Measurements from ENCODE around the gene LONP2.
"Not testable (repeated sequence)": the region's sequence is repeated elsewhere in the genome, so short reads cannot be mapped to it uniquely, and the experiment has no call there.

Gene LONP2

GRCh38 chr16:48372744-48373143, 128.6 kb downstream of the LONP2 start:
- DNase-seq: no peak

DNA sequence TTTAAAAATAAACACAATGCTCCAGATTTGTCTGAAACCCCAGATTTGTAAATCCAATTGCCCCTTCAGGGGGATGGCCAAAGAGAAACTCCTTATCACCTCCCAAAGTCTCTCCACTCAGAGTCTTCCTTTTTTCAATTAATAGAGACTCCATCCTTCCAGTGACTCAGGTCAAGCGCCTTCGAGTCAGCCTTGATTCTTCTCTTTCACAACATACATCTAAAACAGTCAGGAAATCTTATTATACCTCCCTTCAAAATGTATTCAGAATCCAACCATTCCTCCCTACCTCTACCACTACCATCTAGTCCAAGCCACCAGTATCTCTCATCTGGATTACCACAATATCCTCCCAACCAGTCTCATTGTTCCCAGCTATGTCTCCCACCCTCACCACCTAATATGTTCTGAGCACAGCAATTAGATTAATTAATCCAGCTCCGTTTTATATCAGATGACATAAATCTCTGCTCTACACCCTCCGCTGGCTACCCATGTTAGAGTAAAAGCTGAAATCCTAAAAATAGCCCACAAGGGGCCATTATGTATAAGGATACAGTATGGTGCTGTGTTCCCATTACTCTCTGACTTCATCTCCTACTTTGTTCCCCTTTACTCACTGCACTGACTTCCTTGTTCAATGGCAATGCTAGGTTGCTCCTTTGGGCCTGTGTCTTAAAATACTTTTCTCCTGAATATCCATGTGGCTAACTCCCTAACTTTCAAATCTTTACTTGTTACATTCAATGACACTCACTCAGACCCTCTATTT, 129.3 kb downstream of the LONP2 start:
- no peak for DNase-seq

- DNase-seq: no peak
Measured at GRCh38 chr16:48374255-48374654, 130.2 kb downstream of the LONP2 start.

- DNase-seq: not testable (repeated sequence)
Measured at GRCh38 chr16:48377301-48377700, 133.2 kb downstream of the LONP2 start.

DNA sequence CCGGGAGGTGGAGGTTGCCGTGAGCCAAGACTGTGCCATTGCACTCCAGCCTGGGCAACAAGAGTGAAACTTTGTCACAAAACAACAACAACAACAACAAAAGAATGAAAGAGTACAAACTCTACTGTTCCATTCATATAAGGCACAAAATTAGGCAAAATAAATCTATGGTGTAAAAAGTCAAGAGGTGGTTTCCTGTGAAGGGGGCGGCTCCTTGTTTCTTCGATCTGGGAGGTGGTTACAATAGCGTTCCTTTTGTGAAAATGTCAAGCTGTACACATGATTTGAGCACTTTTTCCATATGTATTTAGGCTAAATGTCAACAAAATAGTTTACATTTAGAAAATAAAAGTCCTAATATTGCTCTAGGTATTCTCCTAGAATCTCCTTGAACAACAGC, 134.2 kb downstream of the LONP2 start:
- no peak for DNase-seq

DNA sequence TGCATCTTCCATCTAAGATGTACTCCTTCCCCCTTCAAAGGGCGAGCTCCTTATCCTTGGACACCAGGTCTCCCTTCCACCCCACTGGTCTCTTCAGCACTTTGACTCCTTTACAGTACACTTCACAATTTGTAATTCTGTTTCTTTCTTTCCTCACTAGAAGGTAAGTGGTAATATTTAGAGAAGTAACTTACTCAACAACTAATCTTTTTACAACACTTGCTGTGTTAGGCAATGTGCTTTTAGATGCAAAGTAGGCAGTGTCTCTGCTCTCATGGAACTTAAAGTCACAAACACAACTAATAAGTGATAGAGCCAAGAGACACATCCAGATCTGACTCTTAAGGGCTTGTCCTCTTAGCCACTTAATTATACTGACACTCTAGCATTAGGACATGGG, 134.7 kb downstream of the LONP2 start:
- no peak for DNase-seq

GRCh38 chr16:48381201-48381600, 137.1 kb downstream of the LONP2 start:
- no peak for DNase-seq

DNA sequence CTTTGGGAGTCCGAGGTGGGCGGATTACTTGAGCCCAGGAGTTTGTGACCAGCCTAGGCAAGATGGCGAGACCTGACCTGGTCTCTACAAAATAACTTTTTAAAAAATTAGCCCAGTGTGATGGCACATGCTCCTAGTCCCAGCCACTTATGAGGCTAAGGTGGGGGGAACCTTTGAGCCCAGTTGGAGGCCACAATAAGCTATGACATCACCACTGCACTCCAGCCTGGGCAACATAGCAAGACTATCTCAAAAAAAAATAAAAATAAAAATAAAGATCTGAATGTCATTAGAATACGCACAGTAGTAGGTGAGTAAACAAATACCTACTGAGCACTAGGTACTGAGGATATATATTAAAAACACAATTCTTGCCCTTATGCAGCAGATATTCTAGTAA, 138.0 kb downstream of the LONP2 start:
- DNase-seq: no peak

DNA sequence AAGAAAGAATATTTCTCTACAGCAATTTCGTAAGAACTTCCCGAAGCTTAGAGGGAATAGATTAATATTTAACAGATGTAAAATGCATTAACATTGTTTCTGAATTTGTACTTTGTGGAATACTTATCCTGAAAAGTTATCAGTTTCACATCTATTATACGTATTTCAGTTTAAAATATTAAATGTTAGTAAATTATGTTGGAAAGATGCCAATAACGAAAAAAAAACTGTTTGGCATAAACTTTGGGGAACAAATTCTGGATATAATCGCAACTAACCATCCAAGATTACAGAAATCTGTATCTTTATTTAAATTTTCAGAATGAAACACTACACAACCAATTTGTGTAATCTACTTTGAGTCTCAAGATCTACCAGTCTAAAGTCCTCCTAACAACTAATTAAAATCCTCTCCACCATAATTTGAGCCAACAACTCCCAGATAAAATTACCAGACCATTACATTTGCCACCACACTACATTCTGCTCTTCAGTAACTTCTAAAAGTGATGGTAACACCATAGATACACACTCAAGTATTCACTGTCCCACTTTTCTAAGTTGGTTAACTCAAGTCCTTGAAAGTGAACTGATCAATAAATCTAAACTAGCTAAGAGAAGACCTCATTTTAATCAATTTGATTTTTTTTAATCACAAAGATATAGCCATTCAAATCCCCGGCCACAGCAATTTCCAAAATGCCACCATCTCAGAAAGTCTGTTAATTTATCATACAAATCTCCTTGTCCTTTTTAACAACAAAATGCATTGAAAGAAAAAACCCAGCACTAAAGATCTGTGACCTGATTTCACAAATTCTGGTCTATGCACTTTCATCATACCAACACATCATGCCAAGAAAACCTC, 139.1 kb downstream of the LONP2 start:
- no peak for DNase-seq

DNA sequence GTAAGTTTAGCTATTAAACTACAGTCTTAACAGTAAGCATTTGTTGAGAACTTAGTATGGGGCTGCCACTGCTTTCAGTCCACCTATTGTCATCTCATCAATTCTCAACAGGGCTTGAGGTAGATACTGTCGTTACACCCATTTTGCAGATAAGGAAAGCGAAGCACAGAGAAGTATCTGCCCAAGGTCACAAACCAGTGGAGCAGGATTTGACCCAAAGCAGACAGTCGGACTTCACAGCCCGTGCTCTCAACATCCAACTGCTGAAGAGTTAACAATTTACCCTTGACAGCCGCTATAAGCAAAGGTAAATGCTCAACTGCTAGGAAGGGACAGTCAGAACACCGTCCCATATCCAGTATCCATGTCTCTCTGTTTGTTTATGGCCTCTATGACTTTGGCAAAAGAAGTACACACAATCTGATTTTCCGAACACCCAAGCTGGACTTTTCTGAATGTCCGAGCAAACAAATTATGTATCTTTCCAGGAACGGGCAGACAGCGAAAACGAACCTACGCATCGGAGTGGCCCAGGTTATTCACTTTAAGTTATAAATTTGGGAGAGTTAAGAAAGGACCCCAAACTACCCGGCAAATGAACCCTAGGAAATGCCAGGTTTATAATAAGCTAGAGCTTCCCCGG, 139.9 kb downstream of the LONP2 start:
- no peak for DNase-seq

DNA sequence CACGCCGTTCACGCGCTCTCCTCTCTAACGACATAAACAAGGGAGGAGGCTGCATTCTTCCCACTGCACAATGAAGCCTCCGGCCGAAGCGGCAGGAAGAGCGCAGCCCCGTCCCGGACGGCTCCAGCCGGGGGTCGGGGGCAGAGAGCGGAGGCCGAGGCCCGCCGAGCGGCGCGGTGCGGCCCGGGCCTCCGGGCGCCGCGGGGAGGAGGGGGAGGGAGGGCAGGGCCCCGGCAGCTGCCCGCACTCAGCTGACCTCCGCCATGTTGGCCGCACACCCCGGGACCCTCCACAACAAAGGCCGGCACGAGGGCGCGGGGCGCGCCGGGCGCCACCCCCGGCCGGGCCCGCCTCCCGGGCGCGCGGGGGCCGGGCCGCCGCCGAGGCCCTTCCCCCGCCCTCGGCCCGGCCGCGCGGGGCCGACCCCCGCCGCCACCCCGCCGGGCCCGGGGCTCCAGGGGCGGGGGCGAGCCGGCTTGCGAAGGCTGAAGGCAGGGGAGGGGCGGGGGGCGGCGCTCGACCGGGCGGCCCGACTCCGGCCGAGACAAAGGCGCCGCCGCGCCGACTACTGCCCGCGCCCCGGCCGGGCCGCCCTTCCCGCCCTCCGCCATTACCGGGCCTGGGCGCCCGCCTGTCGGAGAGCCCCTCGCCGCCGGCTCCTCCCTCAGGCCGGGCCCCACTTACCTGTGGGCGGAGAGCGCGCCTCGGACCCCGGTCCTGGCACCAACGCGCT, 140.6 kb downstream of the LONP2 start:
- DNase-seq: no peak

DNA sequence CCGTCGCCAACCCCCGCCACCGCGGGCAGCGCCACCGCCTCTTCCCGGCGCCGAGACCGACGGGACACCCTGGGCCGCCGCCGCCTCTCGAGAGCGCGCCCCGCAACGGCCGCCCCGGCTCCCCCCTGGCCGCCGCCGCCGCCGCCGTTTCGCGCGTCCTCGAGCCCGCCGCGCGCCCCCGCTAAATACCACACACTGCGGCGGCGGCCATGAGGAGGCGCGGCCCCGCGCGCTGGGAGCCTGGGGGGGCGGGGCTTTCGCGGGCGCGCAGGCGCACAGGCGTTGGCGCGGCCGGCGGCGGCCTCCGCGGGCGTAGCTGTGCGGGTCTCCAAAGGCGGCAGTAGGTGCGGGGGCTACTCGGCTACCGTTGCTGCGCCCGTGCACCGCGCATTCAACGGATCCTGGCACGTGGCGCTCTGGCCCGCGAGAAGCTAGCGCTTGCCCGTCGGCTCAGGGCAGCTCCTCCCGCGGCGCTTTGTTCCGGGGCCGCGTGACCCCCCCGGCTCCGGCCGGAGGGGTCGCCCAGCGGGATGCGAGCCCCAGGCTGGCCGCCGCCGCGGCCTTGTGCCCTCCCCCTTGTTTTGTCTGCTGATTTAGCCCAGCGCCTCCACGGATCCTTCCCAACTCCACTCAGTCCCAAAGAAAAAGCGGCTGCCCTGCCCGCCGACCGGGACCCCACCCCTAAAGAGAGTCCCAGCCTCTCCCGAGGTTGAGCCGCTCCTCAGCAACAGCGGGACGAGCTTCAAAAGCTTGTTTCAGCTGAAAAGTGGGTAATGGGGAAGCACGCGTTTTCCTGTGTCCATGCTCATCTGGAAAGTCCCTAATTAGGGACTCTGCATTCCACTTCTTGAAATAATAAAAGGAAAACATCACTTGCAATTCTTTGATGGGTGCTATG, 141.4 kb downstream of the LONP2 start, which contains the start of gene SIAH1:
Gene SIAH1 (minus strand): TSS at position 161 of the 898 bp plus-strand sequence. CDS start 22,985 bp downstream, outside the sequence.
- DNase-seq: peak; percentile 70

DNA sequence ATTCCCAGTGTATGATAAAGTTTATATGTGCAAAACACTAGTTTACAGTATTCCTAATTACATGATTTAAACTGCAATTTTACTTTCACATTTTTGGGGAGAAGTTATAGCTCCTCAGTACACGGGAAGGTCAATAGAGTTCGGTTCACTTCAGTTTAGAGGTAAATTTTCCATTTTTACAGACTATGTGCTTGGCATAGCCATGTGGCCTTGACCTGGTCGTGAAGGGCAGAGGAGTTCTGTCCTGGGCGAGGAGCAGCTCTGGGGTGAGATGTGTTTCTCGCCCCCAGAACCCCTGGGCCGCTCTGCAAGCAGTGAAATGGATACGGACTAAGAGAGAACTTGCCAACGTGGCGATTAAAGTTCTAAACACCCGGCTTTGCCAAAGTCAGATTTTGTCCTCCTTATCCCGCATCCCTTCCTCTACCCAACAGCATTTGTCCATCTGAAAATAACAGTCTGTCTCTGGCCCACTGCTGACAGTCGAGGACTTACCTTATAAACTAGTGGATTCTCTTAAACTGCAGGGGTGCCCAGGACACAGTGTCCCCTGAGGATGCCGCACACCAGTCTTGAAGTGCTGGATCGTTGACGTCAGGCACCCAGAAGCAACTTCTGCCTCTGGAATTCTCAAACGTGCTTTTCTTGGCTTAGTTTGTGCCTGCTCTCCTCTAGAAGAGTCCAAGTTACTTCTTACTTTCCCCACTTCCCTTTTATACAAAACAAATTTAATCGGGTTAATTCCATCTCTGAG, 142.6 kb downstream of the LONP2 start:
- DNase-seq: no peak

DNA sequence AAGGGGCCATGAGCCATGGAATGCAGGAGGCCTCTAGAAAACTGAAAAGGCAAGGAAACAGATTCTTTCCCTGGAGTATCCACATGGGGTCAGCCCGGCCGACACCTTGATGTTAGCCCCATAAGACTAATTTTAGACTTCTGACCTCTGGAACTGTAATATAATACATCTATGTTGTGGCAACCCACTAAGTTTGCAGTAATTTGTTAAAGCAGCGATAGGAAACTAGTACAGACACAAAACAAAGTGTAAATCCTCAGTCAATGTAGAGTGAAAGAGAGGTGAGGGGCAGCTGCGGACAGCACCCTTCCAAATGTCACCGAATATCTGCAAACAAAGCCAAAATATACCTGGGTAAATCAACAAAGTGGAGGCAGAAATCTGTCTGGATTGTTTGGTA, 148.3 kb downstream of the LONP2 start:
- no peak for DNase-seq

GRCh38 chr16:48393485-48394354, 149.6 kb downstream of the LONP2 start:
- DNase-seq: no peak

DNA sequence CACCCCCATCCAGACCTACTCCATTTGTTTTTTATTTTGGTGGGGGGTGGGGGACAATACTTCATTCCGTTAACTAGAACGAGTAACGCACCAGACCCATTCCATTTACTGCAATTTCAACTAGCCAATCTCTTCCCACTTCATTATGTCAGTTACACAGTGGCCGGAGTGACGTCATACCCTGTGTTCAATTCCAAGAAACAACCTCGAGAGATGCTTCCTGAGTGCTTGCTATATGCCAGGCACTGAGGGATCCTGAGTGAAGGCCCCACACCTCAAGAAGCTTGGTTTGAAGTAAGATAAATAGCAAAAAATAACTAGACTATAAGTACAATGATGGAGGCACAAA, 150.2 kb downstream of the LONP2 start:
- no peak for DNase-seq

GRCh38 chr16:48395375-48395774, 151.3 kb downstream of the LONP2 start:
- DNase-seq: no peak

GRCh38 chr16:48402547-48402946, 158.4 kb downstream of the LONP2 start:
- not testable (repeated sequence) for DNase-seq

- DNase-seq: no peak
Measured at GRCh38 chr16:48405153-48405552, 161.1 kb downstream of the LONP2 start.

- no peak for DNase-seq
Measured at GRCh38 chr16:48405907-48406306, 161.8 kb downstream of the LONP2 start.

All from NCI-H2227 treated with DMSO at 0.1 percent for 48 hours (cell line).